H9 (cell line): ENCODE results near the gene ARHGAP8. TPM values are rescaled to one million over a fixed set of nuclear protein-coding genes. Genes with fewer than 3 reads are reported as not detected.

ENCODE experiments used
- DNase-seq: peaks from one replicate; pipeline ENCODE4 v3.0.0-alpha.2; 2017
- H2AFZ ChIP-seq: one replicate; pipeline ENCODE4 v1.6.1; 2013; ENCODE audit warnings: mild to moderate bottlenecking, low read length, control low read depth, moderate library complexity
- H2AK5ac ChIP-seq: 2 replicates; pipeline ENCODE4 v1.6.1; 2013; ENCODE audit warnings: low read length, control low read depth, mixed read lengths; ENCODE audit not compliant: insufficient read length
- H2BK120ac ChIP-seq: one replicate; pipeline ENCODE4 v1.6.1; 2013; ENCODE audit warnings: low read depth, mild to moderate bottlenecking, low read length, control low read depth, inconsistent platforms; ENCODE audit not compliant: poor library complexity, severe bottlenecking
- H2BK12ac ChIP-seq: 2 replicates; pipeline ENCODE4 v1.6.1; 2013; ENCODE audit warnings: low read length, control low read depth, mixed read lengths, low read depth; ENCODE audit not compliant: insufficient read length
- H2BK15ac ChIP-seq: 2 replicates; pipeline ENCODE4 v1.6.1; 2013; ENCODE audit warnings: low read depth, low read length, control low read depth
- H2BK20ac ChIP-seq: one replicate; pipeline ENCODE4 v1.6.1; 2013; ENCODE audit warnings: low read depth, mild to moderate bottlenecking, low read length, control low read depth, inconsistent platforms; ENCODE audit not compliant: poor library complexity, severe bottlenecking
- H2BK5ac ChIP-seq: 2 replicates; pipeline ENCODE4 v1.6.1; 2013; ENCODE audit warnings: low read length, control low read depth, mixed read lengths; ENCODE audit not compliant: insufficient read length
- H3K14ac ChIP-seq: 2 replicates; pipeline ENCODE4 v1.6.1; 2013; ENCODE audit warnings: low read length, control low read depth; ENCODE audit not compliant: insufficient read depth
- H3K18ac ChIP-seq: 2 replicates; pipeline ENCODE4 v1.6.1; 2013; ENCODE audit warnings: low read depth, mild to moderate bottlenecking, mixed read lengths, low read length, control low read depth; ENCODE audit not compliant: insufficient read length
- H3K23ac ChIP-seq: 2 replicates; pipeline ENCODE4 v1.6.1; 2013; ENCODE audit warnings: low read length, control low read depth, mixed read lengths, low read depth; ENCODE audit not compliant: insufficient read length
- H3K23me2 ChIP-seq: 2 replicates; pipeline ENCODE4 v1.6.1; 2013; ENCODE audit warnings: low read depth, mild to moderate bottlenecking, mixed read lengths, low read length, control low read depth; ENCODE audit not compliant: insufficient read length, poor library complexity, severe bottlenecking
- H3K27ac ChIP-seq: 2 replicates; pipeline ENCODE4 v1.5.1; 2013; ENCODE audit warnings: low read length, control low read depth, mixed read lengths, low read depth; ENCODE audit not compliant: insufficient read length
- H3K27me3 ChIP-seq: 2 replicates; pipeline ENCODE4 v1.6.1; 2013; ENCODE audit warnings: low read length, control low read depth, inconsistent platforms; ENCODE audit not compliant: insufficient read depth
- H3K4ac ChIP-seq: 2 replicates; pipeline ENCODE4 v1.6.1; 2013; ENCODE audit warnings: low read depth, mild to moderate bottlenecking, control low read depth, inconsistent platforms, low read length, moderate library complexity
- H3K4me1 ChIP-seq: 2 replicates; pipeline ENCODE4 v1.6.1; 2013; ENCODE audit warnings: low read length, control low read depth, inconsistent platforms; ENCODE audit not compliant: insufficient read depth
- H3K4me2 ChIP-seq: 2 replicates; pipeline ENCODE4 v1.6.1; 2013; ENCODE audit warnings: low read length, control low read depth, mixed read lengths; ENCODE audit not compliant: insufficient read length, insufficient read depth
- H3K56ac ChIP-seq: 2 replicates; pipeline ENCODE4 v1.6.1; 2013; ENCODE audit warnings: low read depth, mild to moderate bottlenecking, mixed read lengths, low read length, control low read depth; ENCODE audit not compliant: insufficient read length
- H3K79me1 ChIP-seq: 2 replicates; pipeline ENCODE4 v1.6.1; 2013; ENCODE audit warnings: low read depth, mild to moderate bottlenecking, moderate library complexity, low read length, control low read depth, inconsistent platforms; ENCODE audit not compliant: insufficient read depth, poor library complexity, severe bottlenecking
- H3K79me2 ChIP-seq: 2 replicates; pipeline ENCODE4 v1.6.1; 2013; ENCODE audit warnings: low read length, control low read depth, inconsistent platforms; ENCODE audit not compliant: insufficient read depth
- H3K9ac ChIP-seq: 2 replicates; pipeline ENCODE4 v1.6.1; 2013; ENCODE audit warnings: low read length, control low read depth, mixed read lengths; ENCODE audit not compliant: insufficient read length; ENCODE audit errors: extremely low read depth
- H3K9me3 ChIP-seq: one replicate; pipeline ENCODE4 v1.6.1; 2013; ENCODE audit warnings: low read depth, low read length, inconsistent platforms; ENCODE audit not compliant: control insufficient read depth
- H3T11ph ChIP-seq: one replicate; pipeline ENCODE4 v1.6.1; 2013; ENCODE audit warnings: mild to moderate bottlenecking, low read length, control low read depth, inconsistent platforms
- H4K20me1 ChIP-seq: one replicate; pipeline ENCODE4 v1.6.1; 2013; ENCODE audit not compliant: control insufficient read depth, insufficient read length, insufficient read depth
- H4K5ac ChIP-seq: 2 replicates; pipeline ENCODE4 v1.6.1; 2013; ENCODE audit warnings: low read depth, mild to moderate bottlenecking, mixed read lengths, low read length, control low read depth; ENCODE audit not compliant: insufficient read length
- H4K8ac ChIP-seq: replicated peaks from 2 replicates; pipeline ENCODE4 v1.6.1; 2013; ENCODE audit warnings: low read length, control low read depth, mixed read lengths, low read depth; ENCODE audit not compliant: insufficient read length
- H4K91ac ChIP-seq: 2 replicates; pipeline ENCODE4 v1.6.1; 2013; ENCODE audit warnings: low read depth, mild to moderate bottlenecking, moderate library complexity, mixed read lengths, low read length, control low read depth; ENCODE audit not compliant: insufficient read length
- H3K27ac Mint-ChIP-seq, 3 experiments: 2 replicates in 2 of 3; 3 replicates in 1 of 3; pipeline ENCODE4 v1.8.0; 2020 to 2021; ENCODE audit warnings: mixed read lengths in 3 of 3, mild to moderate bottlenecking in 1 of 3, moderate library complexity in 1 of 3
- H3K27me3 Mint-ChIP-seq: 2 replicates; pipeline ENCODE4 v1.8.0; 2021; ENCODE audit warnings: low read depth, mild to moderate bottlenecking, moderate library complexity, mixed read lengths
- H3K36me3 Mint-ChIP-seq, 3 experiments: 2 replicates in 2 of 3; 3 replicates in 1 of 3; pipeline ENCODE4 v1.8.0; 2020 to 2021; ENCODE audit warnings: low read depth in 3 of 3, mixed read lengths in 3 of 3; ENCODE audit not compliant: insufficient read depth in 1 of 3
- H3K4me1 Mint-ChIP-seq, 2 experiments: 2 replicates each; pipeline ENCODE4 v1.8.0; 2020; ENCODE audit warnings: mixed read lengths in 2 of 2
- H3K4me3 Mint-ChIP-seq, 2 experiments: 2 replicates in 1 of 2; 3 replicates in 1 of 2; pipeline ENCODE4 v1.8.0; 2020 to 2021; ENCODE audit warnings: mild to moderate bottlenecking in 2 of 2, mixed read lengths in 2 of 2, moderate library complexity in 1 of 2
- H3K9me3 Mint-ChIP-seq, 2 experiments: 2 replicates in 1 of 2; 3 replicates in 1 of 2; pipeline ENCODE4 v1.8.0; 2020; ENCODE audit warnings: mild to moderate bottlenecking in 2 of 2, mixed read lengths in 2 of 2, moderate library complexity in 1 of 2
- CTCF ChIP-seq: fragments of 200-600 bp; sonication (generic); conservative IDR thresholded peaks from 3 replicates; pipeline ENCODE4 v1.8.0; 2021; ENCODE audit warnings: antibody characterized with exemption, mild to moderate bottlenecking
- WGBS: extraction: QIAGEN DNeasy Blood & Tissue Kit; methylation state at CpG from one replicate; pipeline ENCODE4 v1.1.7; 2013; ENCODE audit warnings: missing lambda C conversion rate, low lambda C conversion rate, mixed read lengths; ENCODE audit not compliant: insufficient read length; ENCODE audit errors: extremely low coverage; 5-methylcytosine and 5-hydroxymethylcytosine counted together
- total RNA-seq: library from RNA; stranded (reverse); gene quantifications from 2 replicates; pipeline ENCODE4 v1.2.1, GENCODE V29; 2021

The ARHGAP8 gene
- total RNA-seq, 1 experiment from 2014 or later = 35.4 TPM

GRCh38 chr22:44883011-44883421 lies 130.6 kb downstream of the ARHGAP8 start:
- no peak overlapping the region for H2AK5ac ChIP-seq
- H3K4me1 ChIP-seq = no peaks in the 10 kb centered on the region
- H2BK12ac ChIP-seq = no peak overlapping the region
- no peak overlapping the region for H4K8ac ChIP-seq
- H4K20me1 ChIP-seq = no peaks in the 10 kb centered on the region
- H3K27me3 Mint-ChIP-seq = no peaks in the 10 kb centered on the region; the same call in 1 of the 2 replicates
- H3K9ac ChIP-seq = no peak overlapping the region
- H4K5ac ChIP-seq = no peak overlapping the region
- no peak overlapping the region for H2BK15ac ChIP-seq
- H3K27ac ChIP-seq = no peak overlapping the region
- H4K91ac ChIP-seq = no peak overlapping the region
- no peaks in the 10 kb centered on the region for H3K27me3 ChIP-seq
- no peak overlapping the region for H3K4me3 Mint-ChIP-seq
- no peak overlapping the region for H3K4me2 ChIP-seq
- no peaks in the 10 kb centered on the region for H3K4me1 Mint-ChIP-seq
- H2BK20ac ChIP-seq = no peak overlapping the region
- peak; percentile 27 for DNase-seq
- no CpG with 5 or more reads among the region's 12 CpGs for WGBS
- H3K9me3 ChIP-seq = no peaks in the 10 kb centered on the region
- H3T11ph ChIP-seq = no peak overlapping the region
- no peak overlapping the region for H3K14ac ChIP-seq
- no peak overlapping the region for H2BK5ac ChIP-seq
- H3K18ac ChIP-seq = no peak overlapping the region
- H3K4ac ChIP-seq = no peak overlapping the region
- no peaks in the 10 kb centered on the region for H3K79me1 ChIP-seq
- no peak overlapping the region for H3K56ac ChIP-seq
- no peaks in the 10 kb centered on the region for H3K79me2 ChIP-seq
- H2BK120ac ChIP-seq = no peak overlapping the region
- TF ChIP-seq CTCF = no peak
- H3K23ac ChIP-seq = no peak overlapping the region
- H3K36me3 Mint-ChIP-seq = peaks cover 22 to 43% (median 29%) of the 10 kb centered on the region in 3 experiments
- no peak overlapping the region for H3K27ac Mint-ChIP-seq
- no peaks in the 10 kb centered on the region for H3K23me2 ChIP-seq
- H2AFZ ChIP-seq = no peak overlapping the region
- peaks cover 0 to 3% of the 10 kb centered on the region in 2 experiments; a peak in 2 of 5 replicates for H3K9me3 Mint-ChIP-seq
